Left lobe of liver (tissue), 2 donors: ENCODE measurements around the gene PODXL. TPM values are rescaled to one million over a fixed set of nuclear protein-coding genes. Genes with fewer than 3 reads are reported as not detected.
"Not testable (repeated sequence)": the region's sequence is repeated elsewhere in the genome, so short reads cannot be mapped to it uniquely, and the experiment has no call there.

Source experiments
- ATAC-seq: fragments of 200-7000 bp; cut with Tn5 transposase; one replicate; pipeline ENCODE4 v1.9.1; 2020; ENCODE audit warnings: mild to moderate bottlenecking, moderate library complexity
- DNase-seq: peaks from one replicate; pipeline ENCODE4 v3.0.0-alpha.2; 2020; ENCODE audit warnings: low spot score
- total RNA-seq: library from RNA; stranded (reverse); gene quantifications from one replicate; pipeline ENCODE4 v1.2.1, GENCODE V29; 2021
- donor health status: DM: no; HTN: no; CAD: no; lungs with moderate emphysema.
- donor health status: DM: no; HTN: yes; CAD: no.

Gene PODXL
- total RNA-seq, 1 donor from 2014 or later: 2.7 TPM

GRCh38 chr7:131513245-131514061 is 43.0 kb downstream of the PODXL start:
- ATAC-seq (peak; percentile 100), DNase-seq (peak; percentile 84)

GRCh38 chr7:131511774-131512535 is 44.5 kb downstream of the PODXL start:
- no peak for ATAC-seq
- peak; percentile 29 for DNase-seq

- ATAC-seq: no peak
- no peak for DNase-seq
Measured at GRCh38 chr7:131511071-131511470, 45.4 kb downstream of the PODXL start.

GRCh38 chr7:131509781-131510180 is 46.6 kb downstream of the PODXL start:
- no peak for DNase-seq
- ATAC-seq: no peak

GRCh38 chr7:131508754-131509486 is 47.5 kb downstream of the PODXL start:
- no peak for DNase-seq
- ATAC-seq: no peak

- ATAC-seq (peak; percentile 87), DNase-seq (peak; percentile 82)
Measured at GRCh38 chr7:131507592-131508331, 48.7 kb downstream of the PODXL start.

GRCh38 chr7:131506597-131506996 is 49.8 kb downstream of the PODXL start:
- DNase-seq (no peak), ATAC-seq (no peak)

GRCh38 chr7:131505636-131506557 is 50.5 kb downstream of the PODXL start:
- DNase-seq (no peak), ATAC-seq (no peak)

GRCh38 chr7:131505037-131505620 is 51.3 kb downstream of the PODXL start:
- not testable (repeated sequence) for DNase-seq, ATAC-seq

- DNase-seq: no peak
- ATAC-seq: no peak
Measured at GRCh38 chr7:131504157-131504899, 52.1 kb downstream of the PODXL start.

- ATAC-seq (peak; percentile 19), DNase-seq (no peak)
Measured at GRCh38 chr7:131503639-131504038, 52.8 kb downstream of the PODXL start.

GRCh38 chr7:131502810-131503508 is 53.5 kb downstream of the PODXL start:
- peak; percentile 77 for ATAC-seq

GRCh38 chr7:131501930-131502685 is 54.3 kb downstream of the PODXL start:
- DNase-seq (no peak), ATAC-seq (no peak)

More at GRCh38 chr7:131502810-131503508, 53.5 kb downstream of the PODXL start:
- peak; percentile 86 for DNase-seq

- DNase-seq (no peak), ATAC-seq (no peak)
Measured at GRCh38 chr7:131501422-131501821, 55.0 kb downstream of the PODXL start.

GRCh38 chr7:131500357-131500756 is 56.1 kb downstream of the PODXL start:
- ATAC-seq: no peak
- no peak for DNase-seq

- DNase-seq (no peak), ATAC-seq (no peak)
Measured at GRCh38 chr7:131499801-131500200, 56.6 kb downstream of the PODXL start.
